Tibial nerve (tissue), 4 donors: ENCODE results near the gene EPS8. TPM values are rescaled to one million over a fixed set of nuclear protein-coding genes. Genes with fewer than 3 reads are reported as not detected.

Experiments
- DNase-seq, 2 donors: peaks; one replicate each; pipeline ENCODE4 v3.0.0-alpha.2; 2019; ENCODE audit warnings: low spot score in 2 of 2
- H3K27ac ChIP-seq, 4 donors: fragments of 200-600 bp; sonication (generic) in 3 of 4; one replicate each; pipeline ENCODE4 v1.5.1; 2017 to 2019; ENCODE audit warnings: mild to moderate bottlenecking in 1 of 4
- H3K27me3 ChIP-seq, 2 donors: fragments of 200-600 bp; sonication (generic) in 1 of 2; one replicate each; pipeline versions ENCODE4 v1.5.1 to v1.6.0; 2017 to 2019
- H3K36me3 ChIP-seq, 3 donors: fragments of 200-600 bp; sonication (generic); one replicate each; pipeline ENCODE4 v1.5.1; 2018 to 2019
- H3K4me1 ChIP-seq, 4 donors: fragments of 200-600 bp; sonication (generic) in 3 of 4; one replicate each; pipeline ENCODE4 v1.5.1; 2017 to 2019
- H3K4me3 ChIP-seq, 4 donors: fragments of 200-600 bp; sonication (generic) in 3 of 4; one replicate each; pipeline ENCODE4 v1.5.1; 2017 to 2019; ENCODE audit warnings: mild to moderate bottlenecking in 1 of 4, moderate library complexity in 1 of 4
- H3K9me3 ChIP-seq, 4 donors: fragments of 200-600 bp; sonication (generic) in 3 of 4; one replicate each; pipeline ENCODE4 v1.5.1; 2017 to 2019
- EP300 ChIP-seq, 2 donors: sonication (generic); formaldehyde crosslinking; IDR thresholded peaks; one replicate each; pipeline ENCODE4 v1.6.1; 2017; ENCODE audit warnings: antibody characterized with exemption in 2 of 2, mild to moderate bottlenecking in 1 of 2
- POLR2A ChIP-seq, 2 donors: fragments of 450-650 bp; IDR thresholded peaks; one replicate each; pipeline ENCODE4 v1.6.1; 2017; ENCODE audit warnings: antibody characterized with exemption in 2 of 2, mild to moderate bottlenecking in 2 of 2, moderate library complexity in 2 of 2
- WGBS, 2 donors: methylation state at CpG; one replicate each; pipeline ENCODE4 v1.1.5; 2018; 5-methylcytosine and 5-hydroxymethylcytosine counted together
- total RNA-seq, 4 donors: library from RNA; depleted of rRNA; stranded (reverse); fragments of >200 nt; gene quantifications; one replicate each; pipeline ENCODE4 v1.1.0, GENCODE V29; 2016
- TF ChIP-seq, protein P1 (sequence below), 5 experiments: fragments of 200-600 bp in 3 of 5; fragments of 450-650 bp in 2 of 5; sonication (generic) in 3 of 5; IDR thresholded peaks; one replicate each; pipeline ENCODE4 v1.5.1; 2016 to 2019; ENCODE audit warnings: antibody characterized with exemption in 5 of 5, mild to moderate bottlenecking in 3 of 5, moderate library complexity in 2 of 5

Gene EPS8
- total RNA-seq, 4 donors from 2014 or later, result 153 to 215 (median 193) TPM

DNA sequence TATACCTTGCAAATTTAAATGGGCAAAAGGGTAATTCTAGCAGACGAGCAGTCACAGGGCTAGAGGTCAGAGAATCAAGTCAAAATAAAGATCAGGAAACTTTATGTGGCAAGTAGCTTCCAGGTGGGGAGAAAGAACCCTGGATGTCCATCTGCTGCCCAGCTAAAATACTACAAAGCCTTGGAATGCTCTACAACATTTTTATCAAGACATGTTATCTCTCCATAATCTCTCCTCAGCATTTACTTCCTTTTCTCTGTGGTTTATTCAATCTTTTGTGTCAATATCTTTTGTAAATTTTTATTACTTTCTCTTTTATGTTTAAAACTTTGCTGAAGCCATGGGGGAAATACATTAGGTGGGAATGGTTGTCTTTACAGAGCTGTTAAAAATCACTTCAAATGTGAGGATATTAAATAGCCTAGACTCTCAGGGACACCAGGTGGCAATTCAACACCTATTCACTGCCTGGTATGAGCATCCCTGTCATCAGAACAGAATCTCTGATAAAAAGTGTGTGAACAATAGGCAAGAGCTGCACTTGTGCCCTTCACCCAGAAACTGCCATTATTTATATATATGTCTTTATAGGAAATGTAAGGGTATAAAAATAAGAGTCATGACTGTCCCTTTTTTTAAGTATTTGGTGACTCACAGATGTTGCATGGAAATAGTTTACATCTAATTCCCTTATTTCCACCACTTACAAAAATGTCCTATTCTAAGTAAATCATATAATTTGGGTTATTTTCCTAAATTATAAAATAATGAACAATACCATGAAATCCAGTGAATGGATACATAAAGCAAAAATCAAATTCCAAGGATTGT is 152.9 kb downstream of the EPS8 start:
- Histone ChIP-seq H3K27me3 (no peaks in the 10 kb centered on the region), H3K9me3 (no peaks in the 10 kb centered on the region), H3K4me1 (peaks cover 0 to 44% (median 7%) of the 10 kb centered on the region in 4 donors), H3K4me3 (no peak overlapping the region), H3K36me3 (peaks cover 0 to 24% (median 0%) of the 10 kb centered on the region in 3 donors), H3K27ac (peak overlapping the region in 1 of 4 donors; percentile 32)
- TF ChIP-seq POLR2A (IDR thresholded peaks at IDR 0.05) (no peak), EP300 (IDR thresholded peaks at IDR 0.05) (no peak)
- TF ChIP-seq, protein P1, sequence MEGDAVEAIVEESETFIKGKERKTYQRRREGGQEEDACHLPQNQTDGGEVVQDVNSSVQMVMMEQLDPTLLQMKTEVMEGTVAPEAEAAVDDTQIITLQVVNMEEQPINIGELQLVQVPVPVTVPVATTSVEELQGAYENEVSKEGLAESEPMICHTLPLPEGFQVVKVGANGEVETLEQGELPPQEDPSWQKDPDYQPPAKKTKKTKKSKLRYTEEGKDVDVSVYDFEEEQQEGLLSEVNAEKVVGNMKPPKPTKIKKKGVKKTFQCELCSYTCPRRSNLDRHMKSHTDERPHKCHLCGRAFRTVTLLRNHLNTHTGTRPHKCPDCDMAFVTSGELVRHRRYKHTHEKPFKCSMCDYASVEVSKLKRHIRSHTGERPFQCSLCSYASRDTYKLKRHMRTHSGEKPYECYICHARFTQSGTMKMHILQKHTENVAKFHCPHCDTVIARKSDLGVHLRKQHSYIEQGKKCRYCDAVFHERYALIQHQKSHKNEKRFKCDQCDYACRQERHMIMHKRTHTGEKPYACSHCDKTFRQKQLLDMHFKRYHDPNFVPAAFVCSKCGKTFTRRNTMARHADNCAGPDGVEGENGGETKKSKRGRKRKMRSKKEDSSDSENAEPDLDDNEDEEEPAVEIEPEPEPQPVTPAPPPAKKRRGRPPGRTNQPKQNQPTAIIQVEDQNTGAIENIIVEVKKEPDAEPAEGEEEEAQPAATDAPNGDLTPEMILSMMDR (IDR thresholded peaks at IDR 0.05), result no peak
- DNase-seq, result no peak
- WGBS, 2 donors, result 91 to 94% methylated on average over 1 of the region's 1 CpG

DNA sequence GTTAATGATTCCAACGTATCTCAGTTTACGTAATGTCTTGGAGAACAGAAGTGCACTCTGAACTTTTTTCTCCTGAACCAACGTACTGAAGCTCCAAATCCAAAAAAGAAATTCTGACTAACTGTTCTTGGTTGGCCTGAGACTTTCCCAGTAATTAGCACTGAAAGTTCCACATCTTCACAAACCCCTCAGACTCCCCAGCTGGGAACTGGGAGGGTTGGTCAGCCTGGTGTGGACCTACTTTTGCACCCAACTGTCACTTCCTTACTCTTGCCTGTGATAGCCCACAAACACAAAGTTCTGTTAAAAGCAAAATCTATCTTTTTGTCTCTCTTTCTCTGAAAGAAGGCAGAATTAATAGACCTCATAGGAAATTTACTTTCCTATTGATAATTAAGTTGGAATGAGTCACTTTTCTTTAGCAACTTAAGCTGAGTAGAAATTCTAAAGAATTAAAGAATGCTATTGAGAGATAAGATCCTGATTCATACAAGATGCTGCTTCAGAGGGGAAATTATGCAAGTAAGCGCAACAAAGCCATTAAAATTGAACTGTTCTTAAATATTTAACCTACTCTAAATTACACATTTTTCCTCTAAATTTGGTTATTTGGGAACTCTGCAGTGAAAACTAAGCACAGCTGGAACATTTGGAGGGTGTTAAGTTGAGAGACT is 155.0 kb downstream of the EPS8 start:
- 73% methylated on average over 4 of the region's 4 CpGs for whole genome bisulfite sequencing, 2 donors
- H3K4me1 ChIP-seq, result peaks cover 0 to 65% (median 22%) of the 10 kb centered on the region in 4 donors
- H3K9me3 ChIP-seq, result no peaks in the 10 kb centered on the region
- no peaks in the 10 kb centered on the region for H3K27me3 ChIP-seq
- DNase-seq, result no peak
- no peak for TF ChIP-seq EP300 (IDR thresholded peaks at IDR 0.05)
- TF ChIP-seq POLR2A (IDR thresholded peaks at IDR 0.05), result no peak
- TF ChIP-seq, protein P1 (IDR thresholded peaks at IDR 0.05), result no peak
- H3K4me3 ChIP-seq, result no peak overlapping the region
- peak overlapping the region in 2 of 4 donors; percentile 91 to 96 for H3K27ac ChIP-seq
- H3K36me3 ChIP-seq, result peaks cover 0 to 9% (median 0%) of the 10 kb centered on the region in 3 donors

DNA sequence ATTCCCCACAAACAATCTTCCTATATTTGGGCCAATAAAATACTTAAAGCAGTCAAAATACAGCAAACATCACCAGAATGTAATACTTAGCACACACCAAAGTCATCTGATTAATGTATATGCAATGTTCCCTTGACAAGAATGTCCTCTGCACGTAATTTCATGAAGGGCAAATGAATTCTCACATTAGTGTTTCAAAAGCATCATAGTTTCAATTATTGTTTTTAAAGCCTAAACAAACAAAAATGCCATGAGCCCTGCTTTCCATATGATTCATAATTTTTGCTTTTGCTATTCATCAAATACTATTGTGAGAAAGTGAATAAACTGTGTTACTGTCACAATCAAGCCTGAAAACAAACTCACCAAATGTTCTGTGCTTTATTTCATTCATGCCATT is 156.0 kb downstream of the EPS8 start:
- TF ChIP-seq EP300 (IDR thresholded peaks at IDR 0.05) (no peak), POLR2A (IDR thresholded peaks at IDR 0.05) (no peak)
- TF ChIP-seq, protein P1 (IDR thresholded peaks at IDR 0.05), result no peak
- Histone ChIP-seq H3K27ac (peak overlapping the region in 2 of 4 donors; percentile 91 to 96), H3K4me3 (no peak overlapping the region), H3K9me3 (no peaks in the 10 kb centered on the region), H3K4me1 (peaks cover 0 to 73% (median 28%) of the 10 kb centered on the region in 4 donors), H3K27me3 (no peaks in the 10 kb centered on the region), H3K36me3 (peaks cover 0 to 9% (median 0%) of the 10 kb centered on the region in 3 donors)
- WGBS, 2 donors, result 79 to 82% methylated on average over 1 of the region's 1 CpG
- DNase-seq, result no peak

DNA sequence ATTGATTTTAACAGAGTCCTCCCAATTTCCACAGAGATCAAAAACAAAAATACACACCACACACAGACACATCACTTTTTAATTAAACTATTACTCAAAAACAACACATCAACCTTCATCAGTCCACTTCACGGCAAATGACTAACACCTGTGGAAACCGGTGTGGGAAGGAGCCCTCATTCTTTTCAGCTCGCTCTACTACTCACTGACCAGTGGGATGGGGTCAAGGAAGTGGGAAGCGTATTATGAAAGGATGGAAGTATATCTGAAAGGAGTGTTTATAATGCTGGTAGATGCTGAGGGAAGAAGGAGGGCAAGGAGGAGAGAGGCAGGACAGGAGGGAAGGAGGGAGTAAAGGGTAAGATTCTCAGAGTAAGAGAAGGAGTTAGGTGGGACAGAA is 156.5 kb downstream of the EPS8 start:
- peaks cover 0 to 9% (median 0%) of the 10 kb centered on the region in 3 donors for H3K36me3 ChIP-seq
- no peaks in the 10 kb centered on the region for H3K27me3 ChIP-seq
- no peaks in the 10 kb centered on the region for H3K9me3 ChIP-seq
- H3K4me1 ChIP-seq, result peaks cover 0 to 73% (median 32%) of the 10 kb centered on the region in 4 donors
- TF ChIP-seq POLR2A (IDR thresholded peaks at IDR 0.05), result no peak
- TF ChIP-seq EP300 (IDR thresholded peaks at IDR 0.05), result no peak
- TF ChIP-seq, protein P1 (IDR thresholded peaks at IDR 0.05), result no peak
- no peak overlapping the region for H3K4me3 ChIP-seq
- peak overlapping the region in 2 of 4 donors; percentile 91 to 96 for H3K27ac ChIP-seq
- WGBS, 2 donors, result 62 to 64% methylated on average over 4 of the region's 4 CpGs
- no peak for DNase-seq
